NCI-H1417 (cell line): Measurements from ENCODE around the gene NEUROG1.
A peak's percentile ranks its signal among the peaks of the same experiment; 100 is the strongest.

Experiments
- DNase-seq, 3 experiments: peaks; one replicate each; lab custom pipeline; 2025; lab: John Stamatoyannopoulos, UW

Gene NEUROG1

GRCh38 chr5:135493406-135494180, 42.2 kb downstream of the NEUROG1 start:
- peak in 1 of 3 experiments; percentile 28 for DNase-seq

GRCh38 chr5:135492319-135492626, 43.5 kb downstream of the NEUROG1 start:
- DNase-seq: peak in 1 of 3 experiments; percentile 87

- peak; percentile 95 to 99 (median 95) for DNase-seq
Measured at GRCh38 chr5:135491552-135492318, 44.0 kb downstream of the NEUROG1 start.

- DNase-seq: no peak
Measured at GRCh38 chr5:135491038-135491551, 44.7 kb downstream of the NEUROG1 start.

GRCh38 chr5:135490245-135491037, 45.3 kb downstream of the NEUROG1 start:
- peak in 1 of 3 experiments; percentile 25 for DNase-seq

- DNase-seq: peak in 2 of 3 experiments; percentile 18 to 61
Measured at GRCh38 chr5:135489466-135490244, 46.1 kb downstream of the NEUROG1 start.

GRCh38 chr5:135488727-135489465, 46.9 kb downstream of the NEUROG1 start:
- DNase-seq: peak; percentile 89 to 96 (median 95)

- DNase-seq: peak in 1 of 3 experiments; percentile 22
Measured at GRCh38 chr5:135487839-135488514, 47.8 kb downstream of the NEUROG1 start.

GRCh38 chr5:135487037-135487395, 48.7 kb downstream of the NEUROG1 start:
- peak in 1 of 3 experiments; percentile 8 for DNase-seq

- DNase-seq: no peak
Measured at GRCh38 chr5:135486131-135487036, 49.4 kb downstream of the NEUROG1 start.

- peak in 2 of 3 experiments; percentile 24 to 75 for DNase-seq
Measured at GRCh38 chr5:135484674-135485086, 51.1 kb downstream of the NEUROG1 start.
